Measurements from ENCODE around the gene TMEM238.

- TF ChIP-seq, protein P1, sequence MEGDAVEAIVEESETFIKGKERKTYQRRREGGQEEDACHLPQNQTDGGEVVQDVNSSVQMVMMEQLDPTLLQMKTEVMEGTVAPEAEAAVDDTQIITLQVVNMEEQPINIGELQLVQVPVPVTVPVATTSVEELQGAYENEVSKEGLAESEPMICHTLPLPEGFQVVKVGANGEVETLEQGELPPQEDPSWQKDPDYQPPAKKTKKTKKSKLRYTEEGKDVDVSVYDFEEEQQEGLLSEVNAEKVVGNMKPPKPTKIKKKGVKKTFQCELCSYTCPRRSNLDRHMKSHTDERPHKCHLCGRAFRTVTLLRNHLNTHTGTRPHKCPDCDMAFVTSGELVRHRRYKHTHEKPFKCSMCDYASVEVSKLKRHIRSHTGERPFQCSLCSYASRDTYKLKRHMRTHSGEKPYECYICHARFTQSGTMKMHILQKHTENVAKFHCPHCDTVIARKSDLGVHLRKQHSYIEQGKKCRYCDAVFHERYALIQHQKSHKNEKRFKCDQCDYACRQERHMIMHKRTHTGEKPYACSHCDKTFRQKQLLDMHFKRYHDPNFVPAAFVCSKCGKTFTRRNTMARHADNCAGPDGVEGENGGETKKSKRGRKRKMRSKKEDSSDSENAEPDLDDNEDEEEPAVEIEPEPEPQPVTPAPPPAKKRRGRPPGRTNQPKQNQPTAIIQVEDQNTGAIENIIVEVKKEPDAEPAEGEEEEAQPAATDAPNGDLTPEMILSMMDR (IDR thresholded peaks at IDR 0.05) = no peak
- TF ChIP-seq ZFX (IDR thresholded peaks at IDR 0.05; ENCODE audit: borderline replicate concordance) = no peak
These were observed 22.9 kb upstream of the TMEM238 start for GRCh38 chr19:55406826-55407549.
